ENCODE results near the gene BAHCC1.

DNA sequence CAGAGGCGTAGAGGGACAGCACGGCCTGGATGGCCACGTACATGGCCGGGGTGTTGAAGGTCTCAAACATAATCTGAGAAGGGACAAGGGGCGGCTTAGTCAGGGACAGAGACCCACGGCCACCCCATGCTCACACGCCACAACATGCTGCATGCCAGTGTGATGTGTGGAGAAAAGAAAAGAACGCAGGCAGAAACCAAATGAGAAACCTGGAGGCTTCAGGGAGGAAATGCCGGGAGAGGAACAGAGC is 116.2 kb downstream of the BAHCC1 start:
- no peak for TF ChIP-seq CREB5 (CRISPR knock-in tag; IDR thresholded peaks at IDR 0.05; ENCODE audit: low read depth)
- TF ChIP-seq BACH2 (CRISPR knock-in tag; IDR thresholded peaks at IDR 0.05; ENCODE audit: borderline replicate concordance): no peak
- TF ChIP-seq TCF4 (CRISPR knock-in tag; IDR thresholded peaks at IDR 0.05; ENCODE audit: borderline replicate concordance): no peak
- TF ChIP-seq PPARA (CRISPR knock-in tag; IDR thresholded peaks at IDR 0.05; ENCODE audit: borderline replicate concordance): no peak
- no peak for TF ChIP-seq ESRRG (CRISPR knock-in tag; IDR thresholded peaks at IDR 0.05)
- no peak for TF ChIP-seq OSR1 (CRISPR knock-in tag; IDR thresholded peaks at IDR 0.05)
- TF ChIP-seq ZFP3 (CRISPR knock-in tag; IDR thresholded peaks at IDR 0.05): no peak
- TF ChIP-seq RARB (CRISPR knock-in tag; IDR thresholded peaks at IDR 0.05): no peak
- no peak for TF ChIP-seq ZNF70 (CRISPR knock-in tag; IDR thresholded peaks at IDR 0.05)
- TF ChIP-seq ARNTL (CRISPR knock-in tag; IDR thresholded peaks at IDR 0.05; ENCODE audit: borderline replicate concordance, low read depth): no peak
- no peak for TF ChIP-seq ZNF565 (CRISPR knock-in tag; conservative IDR thresholded peaks at IDR 0.05; ENCODE audit: low read depth)
- TF ChIP-seq TSHZ2 (CRISPR knock-in tag; IDR thresholded peaks at IDR 0.05): no peak
- no peak for TF ChIP-seq ZFP30 (CRISPR knock-in tag; IDR thresholded peaks at IDR 0.05)
- TF ChIP-seq CSRNP3 (CRISPR knock-in tag; IDR thresholded peaks at IDR 0.05): no peak

Measured in SK-N-SH treated with all-trans-retinoic acid at 6 μM for 48 hours (cell line).